Measurements from ENCODE around the gene SPEF2. TPM values are rescaled to one million over a fixed set of nuclear protein-coding genes. Genes with fewer than 3 reads are reported as not detected.

The SPEF2 gene
- total RNA-seq, 1 donor from 2014 or later = 6.9 TPM

- no peaks in the 10 kb centered on the region for H3K27me3 Mint-ChIP-seq (ENCODE audit: low read depth)
- no peak for DNase-seq (ENCODE audit: low read depth, low spot score)
- no peaks in the 10 kb centered on the region for H3K36me3 Mint-ChIP-seq (ENCODE audit: low read depth)
- H3K4me3 Mint-ChIP-seq = no peak overlapping the region
- no peaks in the 10 kb centered on the region for H3K4me1 Mint-ChIP-seq
- no peaks in the 10 kb centered on the region for H3K9me3 Mint-ChIP-seq
- no peak overlapping the region for H3K27ac Mint-ChIP-seq (ENCODE audit: unreplicated experiment)
- TF ChIP-seq CTCF (conservative IDR thresholded peaks at IDR 0.05) = no peak
Measured at GRCh38 chr5:35819668-35820067, 202.0 kb downstream of the SPEF2 start.

GRCh38 chr5:35820735-35821134 lies 203.1 kb downstream of the SPEF2 start:
- Mint-ChIP-seq H3K9me3 (no peaks in the 10 kb centered on the region), H3K27ac (ENCODE audit: unreplicated experiment) (no peak overlapping the region)
- TF ChIP-seq CTCF (conservative IDR thresholded peaks at IDR 0.05) = no peak

GRCh38 chr5:35821513-35821912 lies 203.8 kb downstream of the SPEF2 start:
- no peak for DNase-seq (ENCODE audit: low read depth, low spot score)
- Mint-ChIP-seq H3K27me3 (ENCODE audit: low read depth) (no peaks in the 10 kb centered on the region), H3K27ac (ENCODE audit: unreplicated experiment) (no peak overlapping the region), H3K4me3 (no peak overlapping the region), H3K36me3 (ENCODE audit: low read depth) (no peaks in the 10 kb centered on the region), H3K4me1 (no peaks in the 10 kb centered on the region), H3K9me3 (no peaks in the 10 kb centered on the region)
- no peak for TF ChIP-seq CTCF (conservative IDR thresholded peaks at IDR 0.05)

More at GRCh38 chr5:35820735-35821134, 203.1 kb downstream of the SPEF2 start:
- no peaks in the 10 kb centered on the region for H3K4me1 Mint-ChIP-seq
- H3K27me3 Mint-ChIP-seq (ENCODE audit: low read depth) = no peaks in the 10 kb centered on the region
- no peak for DNase-seq (ENCODE audit: low read depth, low spot score)
- H3K4me3 Mint-ChIP-seq = no peak overlapping the region
- H3K36me3 Mint-ChIP-seq (ENCODE audit: low read depth) = no peaks in the 10 kb centered on the region

- DNase-seq (ENCODE audit: low read depth, low spot score) = no peak
- Mint-ChIP-seq H3K9me3 (no peaks in the 10 kb centered on the region), H3K4me1 (no peaks in the 10 kb centered on the region), H3K27me3 (ENCODE audit: low read depth) (no peaks in the 10 kb centered on the region), H3K27ac (ENCODE audit: unreplicated experiment) (no peak overlapping the region), H3K36me3 (ENCODE audit: low read depth) (no peaks in the 10 kb centered on the region), H3K4me3 (no peak overlapping the region)
- TF ChIP-seq CTCF (conservative IDR thresholded peaks at IDR 0.05) = no peak
Measured at GRCh38 chr5:35822511-35822910, 204.8 kb downstream of the SPEF2 start.

GRCh38 chr5:35823347-35824098 lies 205.9 kb downstream of the SPEF2 start:
- no peaks in the 10 kb centered on the region for H3K27me3 Mint-ChIP-seq (ENCODE audit: low read depth)
- no peaks in the 10 kb centered on the region for H3K36me3 Mint-ChIP-seq (ENCODE audit: low read depth)
- no peak overlapping the region for H3K27ac Mint-ChIP-seq (ENCODE audit: unreplicated experiment)
- TF ChIP-seq CTCF (conservative IDR thresholded peaks at IDR 0.05) = no peak
- DNase-seq (ENCODE audit: low read depth, low spot score) = no peak
- no peak overlapping the region for H3K4me3 Mint-ChIP-seq
- no peaks in the 10 kb centered on the region for H3K4me1 Mint-ChIP-seq
- no peaks in the 10 kb centered on the region for H3K9me3 Mint-ChIP-seq

Data from neural crest cell (in vitro differentiated cells).